NCI-H460 (cell line): ENCODE measurements around the gene AQP3. TPM values are rescaled to one million over a fixed set of nuclear protein-coding genes. Genes with fewer than 3 reads are reported as not detected.

Source experiments
- small RNA-seq, 2 experiments: library from RNA; depleted of rRNA; stranded (forward); fragments of <200 nt; gene quantifications; one replicate each; pipeline ENCODE3, GENCODE V24; 2014
- total RNA-seq: library from RNA; depleted of rRNA; stranded (reverse); fragments of >200 nt; shearing (Covaris generic); gene quantifications from 2 replicates; pipeline ENCODE4 v1.2.3, GENCODE V29; 2014; rRNA removed

The AQP3 gene
- total RNA-seq, 1 experiment from 2014 or later, result 2.6 TPM

Small RNA genes lying within 50 kb of the gene (small RNA-seq; reads per million reads assigned to genes)
- gene AL356218.2, result 0 reads per million in 2 experiments
- gene MIR6851, result 0 to 0.06 reads per million in 2 experiments

Other genes with a start within 250 kb of the AQP3 start
- gene SPINK4, start 207.4 kb downstream of the AQP3 start, total RNA-seq, result not detected in 2 replicates
- gene BAG1, start 182.9 kb downstream of the AQP3 start, total RNA-seq, result 33.3 and 34.9 TPM in 2 replicates
- 93.7 and 94.5 TPM in 2 replicates for gene CHMP5, start 182.5 kb downstream of the AQP3 start, total RNA-seq
- gene NFX1, start 157.1 kb downstream of the AQP3 start, total RNA-seq, result 17.8 and 21.0 TPM in 2 replicates
- not detected in 2 replicates for gene AQP7, start 45.0 kb downstream of the AQP3 start, total RNA-seq
- 21.1 and 23.7 TPM in 2 replicates for gene NOL6, start 26.3 kb upstream of the AQP3 start, total RNA-seq
- 4.8 and 7.9 TPM in 2 replicates for gene ANKRD18B, start 76.7 kb upstream of the AQP3 start, total RNA-seq